A549 (cell line): ENCODE data around the gene CDHR5. TPM values are rescaled to one million over a fixed set of nuclear protein-coding genes. Genes with fewer than 3 reads are reported as not detected.
A peak's percentile ranks its signal among the peaks of the same experiment; 100 is the strongest.

Source experiments
- ATAC-seq, 2 experiments: fragments of 200-7000 bp in 1 of 2; fragments of >200 bp in 1 of 2; cut with Nextera tagmentation in 1 of 2; cut with Tn5 transposase in 1 of 2; 3 replicates each; pipeline versions ENCODE4 v1.8.0 to v1.9.1; 2018 to 2020; ENCODE audit warnings: mild to moderate bottlenecking in 1 of 2, moderate library complexity in 1 of 2
- CTCF ChIA-PET: fragments of 300-600 bp; sonication (Branson Sonifier 250); formaldehyde crosslinking; extraction: SDS; loops from one replicate; lab custom pipeline; 2021; ENCODE audit warnings: antibody characterized with exemption, inconsistent platforms; lab: Yijun Ruan, JAX
- POLR2A ChIA-PET: fragments of 350-600 bp; formaldehyde crosslinking; extraction: SDS; loops from one replicate; lab custom pipeline; 2021; ENCODE audit warnings: antibody characterized with exemption, inconsistent platforms; lab: Yijun Ruan, JAX
- DNase-seq, 2 experiments: peaks; one replicate each; pipeline versions ENCODE4 v3.0.0 to v3.0.0-alpha.2; 2011 to 2016; ENCODE audit warnings: low read depth in 1 of 2, low spot score in 1 of 2
- FAIRE-seq: peaks from 2 replicates; lab custom pipeline; 2011; peaks lifted over from hg19 to GRCh38; lab: Jason Lieb, UNC
- H3K27ac ChIP-seq, 2 experiments: fragments of >200 bp; sonication (Bioruptor Twin); formaldehyde crosslinking; 3 replicates each; pipeline ENCODE4 v1.5.1; 2016 to 2017
- H3K4me1 ChIP-seq: fragments of >200 bp; sonication (Bioruptor Twin); formaldehyde crosslinking; 3 replicates; pipeline ENCODE4 v1.6.1; 2016
- H3K4me2 ChIP-seq: fragments of >200 bp; sonication (Bioruptor Twin); formaldehyde crosslinking; 3 replicates; pipeline ENCODE4 v1.6.1; 2016
- H3K4me3 ChIP-seq: fragments of >200 bp; sonication (Bioruptor Twin); formaldehyde crosslinking; 3 replicates; pipeline ENCODE4 v1.5.1; 2016
- H3K9me3 ChIP-seq: fragments of >200 bp; sonication (Bioruptor Twin); formaldehyde crosslinking; 3 replicates; pipeline ENCODE4 v1.6.1; 2016
- BCL3 ChIP-seq: fragments of >200 bp; sonication (Bioruptor Twin); formaldehyde crosslinking; IDR thresholded peaks from 3 replicates; pipeline ENCODE4 v1.6.1; 2016
- BHLHE40 ChIP-seq: IDR thresholded peaks from 2 replicates; pipeline ENCODE4 v1.6.1; 2012; ENCODE audit warnings: low read depth, low read length, inconsistent platforms
- CBX2 ChIP-seq: fragments of 200-600 bp; sonication (generic); IDR thresholded peaks from 2 replicates; pipeline ENCODE4 v1.6.1; 2016; ENCODE audit warnings: low read depth, mild to moderate bottlenecking, borderline replicate concordance
- CHD2 ChIP-seq: fragments of 150-350 bp; IDR thresholded peaks from 2 replicates; pipeline ENCODE4 v1.6.1; 2014; ENCODE audit warnings: low read length; ENCODE audit not compliant: partially characterized antibody
- E2F6 ChIP-seq: IDR thresholded peaks from 2 replicates; pipeline ENCODE4 v1.6.1; 2012; ENCODE audit warnings: low read depth, borderline replicate concordance
- EHF ChIP-seq: fragments of 250-450 bp; sonication (Bioruptor Pico); IDR thresholded peaks from 2 replicates; pipeline ENCODE4 v1.5.0; 2020; ENCODE audit warnings: mild to moderate bottlenecking
- ELK1 ChIP-seq: fragments of 150-350 bp; IDR thresholded peaks from 2 replicates; pipeline ENCODE4 v1.6.1; 2014; ENCODE audit warnings: low read depth, mild to moderate bottlenecking, low read length
- ESRRA ChIP-seq: fragments of 150-350 bp; IDR thresholded peaks from 2 replicates; pipeline ENCODE4 v1.6.1; 2014; ENCODE audit warnings: mild to moderate bottlenecking, low read length, borderline replicate concordance
- FOXS1 ChIP-seq: fragments of 250-450 bp; sonication (Bioruptor Pico); IDR thresholded peaks from 2 replicates; pipeline ENCODE4 v1.5.0; 2020; ENCODE audit warnings: mild to moderate bottlenecking, moderate library complexity
- GATA3 ChIP-seq: IDR thresholded peaks from 2 replicates; pipeline ENCODE4 v1.6.1; 2012; ENCODE audit warnings: borderline replicate concordance
- JUN ChIP-seq, 2 experiments: fragments of >200 bp; sonication (Bioruptor Twin); formaldehyde crosslinking; IDR thresholded peaks; 2 replicates in 1 of 2; 3 replicates in 1 of 2; pipeline ENCODE4 v1.6.1; 2016 to 2017
- JUNB ChIP-seq: fragments of >200 bp; sonication (Bioruptor Twin); formaldehyde crosslinking; IDR thresholded peaks from 2 replicates; pipeline ENCODE4 v1.6.1; 2016
- KDM5A ChIP-seq: fragments of 200-600 bp; sonication (generic); IDR thresholded peaks from 2 replicates; pipeline ENCODE4 v1.6.1; 2016; ENCODE audit warnings: antibody characterized with exemption, mild to moderate bottlenecking
- MAX ChIP-seq: IDR thresholded peaks from 2 replicates; pipeline ENCODE4 v1.6.1; 2012
- MYC ChIP-seq: IDR thresholded peaks from 2 replicates; pipeline ENCODE4 v1.6.1; 2012; ENCODE audit warnings: mild to moderate bottlenecking, inconsistent platforms, low read length, improper control_type of control experiment, borderline replicate concordance
- NR3C1 ChIP-seq: fragments of >200 bp; sonication (Bioruptor Twin); formaldehyde crosslinking; IDR thresholded peaks from 3 replicates; pipeline ENCODE4 v1.6.1; 2017
- PHF8 ChIP-seq: fragments of 200-600 bp; sonication (generic); IDR thresholded peaks from 2 replicates; pipeline ENCODE4 v1.6.1; 2016; ENCODE audit warnings: low read depth, mild to moderate bottlenecking, antibody characterized with exemption, moderate library complexity, borderline replicate concordance
- POLR2A ChIP-seq: IDR thresholded peaks from 2 replicates; pipeline ENCODE4 v1.6.1; 2012; ENCODE audit warnings: mild to moderate bottlenecking, low read length
- POLR2AphosphoS2 ChIP-seq: conservative IDR thresholded peaks from 2 replicates; pipeline ENCODE4 v1.6.1; 2012; ENCODE audit warnings: low read length, improper control_type of control experiment, inconsistent platforms
- RARB ChIP-seq: fragments of 250-450 bp; sonication (Bioruptor Pico); IDR thresholded peaks from 2 replicates; pipeline ENCODE4 v1.8.0; 2021; ENCODE audit warnings: mild to moderate bottlenecking, moderate library complexity
- RCOR1 ChIP-seq: fragments of 150-350 bp; IDR thresholded peaks from 2 replicates; pipeline ENCODE4 v1.6.1; 2014; ENCODE audit warnings: antibody characterized with exemption, low read length, low read depth
- REST ChIP-seq: fragments of 200-600 bp; sonication (generic); IDR thresholded peaks from 2 replicates; pipeline ENCODE4 v1.6.1; 2016; ENCODE audit warnings: antibody characterized with exemption, mild to moderate bottlenecking, moderate library complexity
- RFX5 ChIP-seq: fragments of 450-650 bp; IDR thresholded peaks from 2 replicates; pipeline ENCODE4 v1.7.1; 2014; ENCODE audit warnings: antibody characterized with exemption, mild to moderate bottlenecking, moderate library complexity
- TFCP2L1 ChIP-seq: fragments of 250-450 bp; sonication (Bioruptor Pico); IDR thresholded peaks from 2 replicates; pipeline ENCODE4 v1.5.0; 2021; ENCODE audit warnings: mild to moderate bottlenecking
- USF2 ChIP-seq: fragments of 450-650 bp; IDR thresholded peaks from 2 replicates; pipeline ENCODE4 v1.6.1; 2014; ENCODE audit warnings: antibody characterized with exemption
- ZSCAN20 ChIP-seq: fragments of 250-450 bp; sonication (Bioruptor Pico); IDR thresholded peaks from 2 replicates; pipeline ENCODE4 v1.8.0; 2022; ENCODE audit warnings: mild to moderate bottlenecking, moderate library complexity
- WGBS: methylation state at CpG from one replicate; pipeline ENCODE4 v1.1.6; 2017; ENCODE audit errors: missing lambda C conversion rate; 5-methylcytosine and 5-hydroxymethylcytosine counted together
- polyA plus RNA-seq, 4 experiments: library from polyadenylated mRNA; depleted of rRNA in 3 of 4; stranded (reverse); fragments of >200 nt; fragmentation: RNase III in 1 of 4; extraction: RNeasy Plus Mini Kit Qiagen cat#74134 plus additional on column Dnase treatment in 1 of 4; gene quantifications; 2 replicates in 3 of 4; 3 replicates in 1 of 4; pipeline ENCODE4 v1.2.3, GENCODE V29; 2011 to 2017

CDHR5 gene
- polyA plus RNA-seq, 2 of the 4 experiments (the other 2 are of a cell fraction): 0.08 to 0.12 TPM

GRCh38 chr11:576811-577610, 47.7 kb downstream of the CDHR5 start:
- Histone ChIP-seq H3K4me2 (peak overlapping the region; percentile 88), H3K4me1 (peaks cover 26% of the 10 kb centered on the region), H3K9me3 (no peaks in the 10 kb centered on the region), H3K27ac (peak overlapping the region; percentile 97 to 98), H3K4me3 (peak overlapping the region; percentile 91)
- WGBS: 9% methylated on average over 21 of the region's 48 CpGs
- ChIA-PET POLR2A (no interaction called here), CTCF (interaction anchor here (0.9 kb wide), 1 partner anchor 22 kb away, joined by 3 read pairs; no protein-coding TSS in a partner anchor)
- TF ChIP-seq JUN (IDR thresholded peaks at IDR 0.05) (no peak), REST (no peak), RARB (CRISPR knock-in tag) (no peak), FOXS1 (CRISPR knock-in tag) (no peak), RCOR1 (no peak), EHF (no peak), PHF8 (no peak), POLR2A (no peak), JUNB (no peak)
- ATAC-seq: no peak
- DNase-seq: no peak
- FAIRE-seq: no peak

GRCh38 chr11:575996-576768, 48.6 kb downstream of the CDHR5 start, which contains the start of gene PHRF1:
TSS of gene PHRF1 (plus strand) at chr11:576470. CDS start at chr11:581513, 5,043 bp downstream.
- WGBS: 0% methylated on average over 7 of the region's 99 CpGs
- CTCF ChIA-PET: interaction anchor here (0.6 to 1.8 kb wide), 3 partner anchors 13 to 83 kb away, joined by 3 to 6 read pairs (median 3); no protein-coding TSS in a partner anchor
- no peak for FAIRE-seq
- H3K4me1 ChIP-seq: peaks cover 26% of the 10 kb centered on the region
- no peaks in the 10 kb centered on the region for H3K9me3 ChIP-seq
- no peak for TF ChIP-seq RCOR1
- peak; percentile 45 for TF ChIP-seq POLR2A
- no peak for TF ChIP-seq POLR2AphosphoS2
- peak; percentile 80 for TF ChIP-seq GATA3
- TF ChIP-seq ESRRA: no peak
- TF ChIP-seq BCL3: peak; percentile 74; the same call in 2 of the 3 replicates
- peak; percentile 62; the same call in 1 of the 2 replicates for TF ChIP-seq E2F6
- peak; percentile 82 for TF ChIP-seq MAX
- TF ChIP-seq ZSCAN20 (CRISPR knock-in tag): no peak
- TF ChIP-seq MYC: 0 out of 2 replicates have a peak, but pooled peaks have one; percentile 68
- TF ChIP-seq ELK1: no peak
- TF ChIP-seq NR3C1: no peak
- TF ChIP-seq CBX2: no peak
- no peak for TF ChIP-seq RFX5
- 0 out of 2 replicates have a peak, but pooled peaks have one; percentile 64 for TF ChIP-seq TFCP2L1 (CRISPR knock-in tag)
- no peak for TF ChIP-seq USF2
- TF ChIP-seq JUN (IDR thresholded peaks at IDR 0.05): peak; percentile 80 to 86; a peak in 3 of 5 replicates
- TF ChIP-seq JUNB: no peak
- peak; percentile 53; the same call in 1 of the 2 replicates for TF ChIP-seq PHF8
- 0 out of 2 replicates have a peak, but pooled peaks have one; percentile 22 for TF ChIP-seq KDM5A
- TF ChIP-seq CHD2: peak; percentile 22
- peak; percentile 93 for TF ChIP-seq BHLHE40
- H3K27ac ChIP-seq: peak within 1 kb of the TSS; percentile 97 to 98
- H3K4me3 ChIP-seq: peak within 1 kb of the TSS; percentile 91
- POLR2A ChIA-PET: interaction anchor here (0.7 to 1.1 kb wide), 19 partner anchors 9 to 233 kb away, joined by 3 to 7 read pairs (median 4); partner anchors contain the start of genes HRAS, LMNTD2, RPLP2 and TMEM80
- DNase-seq: peak; percentile 95 to 98
- H3K4me2 ChIP-seq: peak within 1 kb of the TSS; percentile 100
- ATAC-seq: peak; percentile 90 to 91
